Gastroesophageal sphincter (tissue), 4 donors: Measurements from ENCODE around the gene LPP. TPM values are rescaled to one million over a fixed set of nuclear protein-coding genes. Genes with fewer than 3 reads are reported as not detected.

Experiments used
- ATAC-seq: fragments of 150-250 bp; one replicate; pipeline ENCODE4 v1.9.1; 2016; ENCODE audit warnings: mild to moderate bottlenecking, moderate library complexity
- H3K27ac ChIP-seq, 4 donors: fragments of 200-600 bp; sonication (generic) in 3 of 4; 1 replicate in 3 of 4; 2 replicates in 1 of 4; pipeline ENCODE4 v1.5.1; 2016 to 2019
- H3K27me3 ChIP-seq: fragments of 200-600 bp; sonication (generic); one replicate; pipeline ENCODE4 v1.5.1; 2019
- H3K36me3 ChIP-seq, 2 donors: fragments of 200-600 bp; sonication (generic); one replicate each; pipeline ENCODE4 v1.5.1; 2019; ENCODE audit warnings: control low read depth in 1 of 2
- H3K4me1 ChIP-seq, 3 donors: fragments of 200-600 bp; sonication (generic); 1 replicate in 2 of 3; 2 replicates in 1 of 3; pipeline ENCODE4 v1.5.1; 2016 to 2019; ENCODE audit warnings: control low read depth in 2 of 3
- H3K4me3 ChIP-seq, 2 donors: fragments of 200-600 bp; sonication (generic); one replicate each; pipeline ENCODE4 v1.5.1; 2019; ENCODE audit warnings: mild to moderate bottlenecking in 1 of 2, moderate library complexity in 1 of 2
- H3K9me3 ChIP-seq, 3 donors: fragments of 200-600 bp; sonication (generic); one replicate each; pipeline ENCODE4 v1.5.1; 2017 to 2019; ENCODE audit warnings: control low read depth in 2 of 3
- EP300 ChIP-seq: sonication (generic); formaldehyde crosslinking; IDR thresholded peaks from one replicate; pipeline ENCODE4 v1.6.1; 2017; ENCODE audit warnings: antibody characterized with exemption, mild to moderate bottlenecking
- POLR2A ChIP-seq, 2 donors: fragments of 450-650 bp; IDR thresholded peaks; one replicate each; pipeline ENCODE4 v1.6.1; 2017; ENCODE audit warnings: antibody characterized with exemption in 2 of 2, mild to moderate bottlenecking in 2 of 2, moderate library complexity in 1 of 2
- POLR2AphosphoS5 ChIP-seq: sonication (generic); formaldehyde crosslinking; IDR thresholded peaks from one replicate; pipeline ENCODE4 v1.6.1; 2017; ENCODE audit warnings: antibody characterized with exemption
- WGBS, 2 donors: methylation state at CpG; one replicate each; pipeline ENCODE4 v1.1.5; 2018; ENCODE audit warnings: low coverage in 1 of 2; 5-methylcytosine and 5-hydroxymethylcytosine counted together
- total RNA-seq, 4 donors: library from RNA; depleted of rRNA; stranded (reverse); fragments of >200 nt; gene quantifications; one replicate each; pipeline ENCODE4 v1.1.0, GENCODE V29; 2016
- TF ChIP-seq, protein P1 (sequence below), 4 experiments: fragments of 200-600 bp in 2 of 4; fragments of 450-650 bp in 2 of 4; sonication (generic) in 1 of 4; IDR thresholded peaks; one replicate each; pipeline ENCODE4 v1.5.1; 2017 to 2019; ENCODE audit warnings: antibody characterized with exemption in 4 of 4, mild to moderate bottlenecking in 2 of 4, moderate library complexity in 2 of 4

The LPP gene
- total RNA-seq, 4 donors from 2014 or later = 1,243 to 2,297 (median 2,164) TPM

DNA sequence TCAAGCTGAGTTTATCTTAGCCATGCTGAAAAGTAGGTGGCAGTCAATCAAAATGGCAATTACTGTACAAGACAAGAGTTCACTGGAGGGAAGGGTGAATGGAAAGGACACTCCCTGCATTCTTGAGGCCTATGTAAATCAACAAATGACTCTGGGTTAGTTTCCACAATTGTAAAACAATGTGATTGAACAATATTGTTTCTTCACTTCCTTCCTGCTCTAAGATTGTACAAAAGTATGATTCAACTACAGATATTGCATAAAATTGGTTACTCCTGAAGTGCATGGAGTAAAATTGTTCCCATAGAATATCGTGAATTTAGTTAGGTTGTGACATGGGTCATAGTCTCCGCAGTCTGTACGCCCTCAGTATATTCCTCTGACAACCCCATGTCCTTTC is 277.6 kb downstream of the LPP start:
- no peaks in the 10 kb centered on the region for H3K9me3 ChIP-seq
- peaks cover 0 to 4% of the 10 kb centered on the region in 2 donors for H3K36me3 ChIP-seq
- TF ChIP-seq POLR2AphosphoS5 = peak; percentile 17
- no peak for TF ChIP-seq POLR2A (IDR thresholded peaks at IDR 0.05)
- peak overlapping the region; percentile 10 to 60 (median 34) for H3K27ac ChIP-seq
- 91 to 93% methylated on average over 3 of the region's 3 CpGs for WGBS, 2 donors
- ATAC-seq = peak; percentile 23
- no peaks in the 10 kb centered on the region for H3K27me3 ChIP-seq
- H3K4me1 ChIP-seq = peaks cover 21 to 83% (median 24%) of the 10 kb centered on the region in 3 donors
- no peak overlapping the region for H3K4me3 ChIP-seq

DNA sequence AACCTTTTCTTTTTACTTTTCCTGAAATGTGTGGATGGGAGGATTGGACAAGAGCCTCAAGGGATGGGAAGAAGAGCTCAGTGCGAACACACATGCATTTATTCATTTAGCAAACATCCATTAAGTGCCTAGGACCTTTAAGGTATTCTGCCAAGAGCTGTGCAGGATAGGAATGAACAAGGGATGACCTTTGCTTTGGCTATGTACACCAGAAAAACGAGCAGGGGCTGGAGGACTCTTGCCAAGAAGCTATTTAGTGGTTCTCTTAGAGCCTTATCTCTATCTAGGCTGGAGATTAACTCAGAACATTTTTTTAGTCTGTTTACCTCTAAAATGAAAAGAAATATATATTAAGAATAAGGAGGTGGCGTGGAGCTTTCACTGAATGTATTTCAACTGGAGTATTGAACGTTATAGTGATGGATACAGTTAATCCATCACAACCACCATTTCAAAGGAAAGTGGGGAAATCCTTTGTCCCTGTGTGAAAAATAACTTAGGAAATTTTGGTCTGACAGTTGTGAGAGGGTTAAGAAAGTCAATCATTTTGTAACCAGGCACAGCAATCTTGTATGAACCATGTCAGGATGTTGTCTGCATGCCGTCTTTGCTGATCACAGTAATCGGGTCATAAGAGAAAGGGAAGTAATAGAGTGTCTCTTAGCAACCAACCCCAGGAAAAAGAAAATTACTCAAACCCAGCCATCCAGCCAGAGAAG is 279.0 kb downstream of the LPP start:
- H3K27me3 ChIP-seq = no peaks in the 10 kb centered on the region
- H3K27ac ChIP-seq = peak overlapping the region in 2 of 4 donors; percentile 42 to 45
- H3K36me3 ChIP-seq = peaks cover 0 to 4% of the 10 kb centered on the region in 2 donors
- peak; percentile 42 for ATAC-seq
- TF ChIP-seq POLR2A (IDR thresholded peaks at IDR 0.05) (no peak), EP300 (no peak), POLR2AphosphoS5 (no peak)
- TF ChIP-seq, protein P1, sequence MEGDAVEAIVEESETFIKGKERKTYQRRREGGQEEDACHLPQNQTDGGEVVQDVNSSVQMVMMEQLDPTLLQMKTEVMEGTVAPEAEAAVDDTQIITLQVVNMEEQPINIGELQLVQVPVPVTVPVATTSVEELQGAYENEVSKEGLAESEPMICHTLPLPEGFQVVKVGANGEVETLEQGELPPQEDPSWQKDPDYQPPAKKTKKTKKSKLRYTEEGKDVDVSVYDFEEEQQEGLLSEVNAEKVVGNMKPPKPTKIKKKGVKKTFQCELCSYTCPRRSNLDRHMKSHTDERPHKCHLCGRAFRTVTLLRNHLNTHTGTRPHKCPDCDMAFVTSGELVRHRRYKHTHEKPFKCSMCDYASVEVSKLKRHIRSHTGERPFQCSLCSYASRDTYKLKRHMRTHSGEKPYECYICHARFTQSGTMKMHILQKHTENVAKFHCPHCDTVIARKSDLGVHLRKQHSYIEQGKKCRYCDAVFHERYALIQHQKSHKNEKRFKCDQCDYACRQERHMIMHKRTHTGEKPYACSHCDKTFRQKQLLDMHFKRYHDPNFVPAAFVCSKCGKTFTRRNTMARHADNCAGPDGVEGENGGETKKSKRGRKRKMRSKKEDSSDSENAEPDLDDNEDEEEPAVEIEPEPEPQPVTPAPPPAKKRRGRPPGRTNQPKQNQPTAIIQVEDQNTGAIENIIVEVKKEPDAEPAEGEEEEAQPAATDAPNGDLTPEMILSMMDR (IDR thresholded peaks at IDR 0.05) = no peak
- H3K4me1 ChIP-seq = peaks cover 21 to 91% (median 25%) of the 10 kb centered on the region in 3 donors
- WGBS, 2 donors = 16 to 39% methylated on average over 5 to 6 of the region's 6 CpGs
- H3K4me3 ChIP-seq = no peak overlapping the region
- H3K9me3 ChIP-seq = no peaks in the 10 kb centered on the region

DNA sequence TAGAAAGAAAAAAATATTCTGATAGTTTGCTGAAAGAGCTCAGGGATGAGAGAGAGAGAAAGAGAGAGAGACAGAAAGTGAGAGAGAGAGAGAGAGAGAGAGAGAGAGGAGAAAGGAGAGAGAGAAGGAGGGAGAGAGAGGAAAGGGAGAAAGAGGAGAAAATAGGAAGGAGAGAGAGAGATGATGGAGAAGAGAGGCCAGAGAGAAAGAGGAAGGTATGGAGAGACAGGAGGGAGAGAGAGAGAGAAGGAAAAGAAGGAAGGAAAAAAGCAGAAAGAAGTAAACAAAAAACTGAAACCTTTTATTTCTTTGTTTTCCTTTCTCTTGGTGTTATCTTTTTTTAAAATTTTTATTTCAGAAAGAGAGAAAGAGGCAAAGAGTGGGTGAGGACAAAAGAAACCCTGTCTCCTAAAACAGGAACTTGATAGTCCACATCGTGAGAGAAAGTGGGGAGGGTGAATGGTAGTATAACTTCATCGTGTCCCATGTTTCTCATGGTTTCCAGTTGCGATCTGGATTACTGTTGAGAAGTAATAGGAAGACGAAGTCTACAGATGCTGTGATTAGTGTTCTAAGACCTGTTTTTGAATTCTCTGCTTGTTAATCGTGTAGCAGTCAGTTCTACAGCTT is 279.7 kb downstream of the LPP start:
- H3K4me3 ChIP-seq = no peak overlapping the region
- ATAC-seq = no peak

DNA sequence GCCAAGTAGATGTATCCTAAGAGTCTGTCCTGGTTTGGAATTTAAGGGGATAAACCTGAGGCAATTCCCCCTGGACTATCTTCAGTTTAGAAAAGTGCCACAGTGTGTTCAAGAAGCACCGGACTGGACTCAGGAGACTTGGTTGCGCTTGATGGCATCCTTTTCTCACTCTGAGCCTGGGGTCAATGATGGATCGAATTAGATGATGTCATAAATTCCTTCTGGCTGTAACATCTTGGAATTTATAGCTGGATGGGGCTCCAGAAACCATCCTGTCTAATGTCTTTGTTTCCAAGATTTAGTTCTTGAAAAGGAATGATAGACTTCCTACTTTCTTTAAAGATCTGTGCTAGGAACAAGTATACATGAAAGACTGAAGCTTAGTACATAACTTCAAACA is 280.6 kb downstream of the LPP start:
- no peak for ATAC-seq
- WGBS, 2 donors = 61 to 100% methylated on average over 1 to 3 of the region's 3 CpGs
- Histone ChIP-seq H3K4me3 (no peak overlapping the region), H3K27ac (peak overlapping the region in 1 of 4 donors; percentile 13), H3K36me3 (peaks cover 0 to 4% of the 10 kb centered on the region in 2 donors), H3K9me3 (no peaks in the 10 kb centered on the region), H3K4me1 (peaks cover 20 to 93% (median 25%) of the 10 kb centered on the region in 3 donors), H3K27me3 (no peaks in the 10 kb centered on the region)
- TF ChIP-seq, protein P1 (IDR thresholded peaks at IDR 0.05) = no peak
- TF ChIP-seq POLR2A (IDR thresholded peaks at IDR 0.05) = no peak
- TF ChIP-seq EP300 = no peak
- TF ChIP-seq POLR2AphosphoS5 = no peak

More for the DNA sequence above, 279.7 kb downstream of the LPP start:
- Histone ChIP-seq H3K27ac (peak overlapping the region in 2 of 4 donors; percentile 42 to 45), H3K36me3 (peaks cover 0 to 4% of the 10 kb centered on the region in 2 donors), H3K27me3 (no peaks in the 10 kb centered on the region), H3K9me3 (no peaks in the 10 kb centered on the region), H3K4me1 (peaks cover 20 to 93% (median 25%) of the 10 kb centered on the region in 3 donors)
- WGBS, 2 donors = 59 to 60% methylated on average over 3 to 5 of the region's 5 CpGs
- TF ChIP-seq, protein P1 (IDR thresholded peaks at IDR 0.05) = no peak
- no peak for TF ChIP-seq EP300
- no peak for TF ChIP-seq POLR2A (IDR thresholded peaks at IDR 0.05)
- TF ChIP-seq POLR2AphosphoS5 = no peak

DNA sequence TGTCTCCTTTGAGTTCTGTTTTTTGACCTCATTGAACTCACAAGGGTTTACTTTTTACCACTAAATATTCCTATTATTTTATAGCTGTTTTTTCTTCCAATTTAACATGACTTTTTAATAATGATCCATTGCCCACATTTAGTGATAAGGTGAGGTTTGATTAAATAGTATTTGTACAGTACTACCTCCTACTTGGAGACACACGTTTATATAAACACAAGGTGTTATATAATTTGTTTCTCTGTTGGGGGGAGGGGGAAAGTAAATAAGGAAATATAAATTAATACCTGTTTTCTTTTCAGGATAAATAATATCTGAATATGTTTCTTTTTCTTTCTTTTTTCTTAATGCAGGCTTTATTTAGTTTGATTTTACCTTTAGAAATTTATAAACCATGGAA is 281.3 kb downstream of the LPP start:
- Histone ChIP-seq H3K4me3 (no peak overlapping the region), H3K4me1 (peaks cover 20 to 98% (median 25%) of the 10 kb centered on the region in 3 donors), H3K27ac (no peak overlapping the region), H3K27me3 (no peaks in the 10 kb centered on the region), H3K9me3 (no peaks in the 10 kb centered on the region), H3K36me3 (peaks cover 0 to 4% of the 10 kb centered on the region in 2 donors)
- TF ChIP-seq EP300 (no peak), POLR2A (IDR thresholded peaks at IDR 0.05) (no peak)
- no peak for ATAC-seq
- WGBS, 2 donors = 46 to 63% methylated on average over 1 of the region's 1 CpG
